H1 (cell line): ENCODE data around the gene ZBP1.

Experiments
- GABPA ChIP-seq: IDR thresholded peaks from 2 replicates; pipeline ENCODE4 v1.6.1; 2011; ENCODE audit warnings: mild to moderate bottlenecking, low read length, moderate library complexity, borderline replicate concordance; ENCODE audit not compliant: insufficient read depth
- POLR2A ChIP-seq, 2 experiments: IDR thresholded peaks; 1 replicate in 1 of 2; 2 replicates in 1 of 2; pipeline ENCODE4 v1.6.1; 2011; ENCODE audit warnings: low read depth in 2 of 2, low read length in 2 of 2, mild to moderate bottlenecking in 2 of 2; ENCODE audit errors: control extremely low read depth in 1 of 2
- TAF1 ChIP-seq: IDR thresholded peaks from 2 replicates; pipeline ENCODE4 v1.6.1; 2011; ENCODE audit warnings: mild to moderate bottlenecking, low read depth, low read length

GRCh38 chr20:57576617-57577550 is 43.3 kb downstream of the ZBP1 start:
- TF ChIP-seq GABPA: no peak
- no peak for TF ChIP-seq POLR2A (IDR thresholded peaks at IDR 0.05; ENCODE audit: control extremely low read depth in 1 of 2, low read depth in 2 of 2, low read length in 2 of 2)
- TF ChIP-seq TAF1: no peak
